Stimulated activated CD8-positive, alpha-beta memory T cell treated with anti-CD3 and anti-CD28 coated beads, Interleukin-12 subunit alpha, Interleukin-12 subunit beta, amount 100 ng/mL, for 24 hours (primary cell): ENCODE measurements around the gene FOXP1.

Experiments
- DNase-seq: peaks from one replicate; pipeline ENCODE4 v3.0.0-alpha.2; 2020; ENCODE audit errors: extremely low read depth

The FOXP1 gene

GRCh38 chr3:71264840-71265239 lies 318.7 kb downstream of the FOXP1 start:
- DNase-seq = no peak

GRCh38 chr3:71262364-71263265 lies 320.9 kb downstream of the FOXP1 start:
- no peak for DNase-seq

- DNase-seq = no peak
Observed at GRCh38 chr3:71260782-71261181, 322.7 kb downstream of the FOXP1 start.

- no peak for DNase-seq
Observed at GRCh38 chr3:71258526-71258925, 325.0 kb downstream of the FOXP1 start.

- DNase-seq = no peak
Observed at GRCh38 chr3:71258116-71258515, 325.4 kb downstream of the FOXP1 start.

- no peak for DNase-seq
Observed at GRCh38 chr3:71255498-71255897, 328.0 kb downstream of the FOXP1 start.

- no peak for DNase-seq
Observed at GRCh38 chr3:71254281-71255057, 329.1 kb downstream of the FOXP1 start.

- no peak for DNase-seq
Observed at GRCh38 chr3:71253169-71253568, 330.4 kb downstream of the FOXP1 start.

GRCh38 chr3:71252466-71252865 lies 331.1 kb downstream of the FOXP1 start:
- DNase-seq = no peak

- DNase-seq = no peak
Observed at GRCh38 chr3:71251156-71251775, 332.3 kb downstream of the FOXP1 start.

GRCh38 chr3:71250026-71250425 lies 333.5 kb downstream of the FOXP1 start:
- no peak for DNase-seq

GRCh38 chr3:71247958-71248335 lies 335.6 kb downstream of the FOXP1 start:
- no peak for DNase-seq

- DNase-seq = no peak
Observed at GRCh38 chr3:71247221-71247957, 336.1 kb downstream of the FOXP1 start.

GRCh38 chr3:71245971-71246880 lies 337.3 kb downstream of the FOXP1 start:
- no peak for DNase-seq

- DNase-seq = no peak
Observed at GRCh38 chr3:71244826-71245488, 338.6 kb downstream of the FOXP1 start.

GRCh38 chr3:71244153-71244825 lies 339.2 kb downstream of the FOXP1 start:
- DNase-seq = no peak

- DNase-seq = no peak
Observed at GRCh38 chr3:71243229-71243628, 340.3 kb downstream of the FOXP1 start.

GRCh38 chr3:71241981-71242560 lies 341.5 kb downstream of the FOXP1 start:
- no peak for DNase-seq

- no peak for DNase-seq
Observed at GRCh38 chr3:71241246-71241901, 342.2 kb downstream of the FOXP1 start.
